DND-41 (cell line): ENCODE results near the gene PIP4P1.
"Not testable (repeated sequence)": the region's sequence is repeated elsewhere in the genome, so short reads cannot be mapped to it uniquely, and the experiment has no call there.

Source experiments
- ATAC-seq: fragments of 200-7000 bp; cut with Tn5 transposase; 3 replicates; pipeline ENCODE4 v1.9.1; 2021; ENCODE audit warnings: low read depth; ENCODE audit not compliant: insufficient read depth
- DNase-seq: peaks from one replicate; pipeline ENCODE4 v3.0.0-alpha.2; 2020
- H2AFZ ChIP-seq: 2 replicates; pipeline ENCODE4 v1.6.0; 2012; ENCODE audit warnings: low read depth, low read length
- H3K27ac ChIP-seq: 2 replicates; pipeline ENCODE4 v1.5.1; 2012; ENCODE audit warnings: low read length, inconsistent platforms
- H3K27me3 ChIP-seq: fragments of 200-600 bp; sonication (generic); 2 replicates; pipeline ENCODE4 v1.6.0; 2012; ENCODE audit warnings: low read length, mild to moderate bottlenecking, inconsistent platforms; ENCODE audit not compliant: insufficient read depth, poor library complexity
- H3K36me3 ChIP-seq: 2 replicates; pipeline ENCODE4 v1.5.1; 2012; ENCODE audit warnings: low read length, inconsistent platforms; ENCODE audit not compliant: insufficient read depth
- H3K4me1 ChIP-seq: 2 replicates; pipeline ENCODE4 v1.5.1; 2012; ENCODE audit warnings: mild to moderate bottlenecking, low read length; ENCODE audit not compliant: insufficient read depth
- H3K4me2 ChIP-seq: 2 replicates; pipeline ENCODE4 v1.6.0; 2012; ENCODE audit warnings: mild to moderate bottlenecking, moderate library complexity, low read length, inconsistent platforms; ENCODE audit not compliant: insufficient read depth
- H3K4me3 ChIP-seq, 2 experiments: fragments of 200-600 bp in 1 of 2; shearing (Covaris generic) in 1 of 2; 2 replicates each; pipeline ENCODE4 v1.5.1; 2012 to 2016; ENCODE audit warnings: inconsistent platforms in 2 of 2, low read length in 2 of 2, mild to moderate bottlenecking in 2 of 2, low read depth in 1 of 2, moderate library complexity in 1 of 2
- H3K79me2 ChIP-seq: 2 replicates; pipeline ENCODE4 v1.6.0; 2012; ENCODE audit warnings: low read length, inconsistent platforms; ENCODE audit not compliant: insufficient read depth
- H3K9ac ChIP-seq: 2 replicates; pipeline ENCODE4 v1.6.0; 2012; ENCODE audit warnings: low read depth, mild to moderate bottlenecking, inconsistent platforms, low read length, moderate library complexity
- H3K9me3 ChIP-seq: 2 replicates; pipeline ENCODE4 v1.5.1; 2012; ENCODE audit warnings: low read length, moderate library complexity, mild to moderate bottlenecking, inconsistent platforms; ENCODE audit not compliant: insufficient read depth, severe bottlenecking
- H4K20me1 ChIP-seq: 2 replicates; pipeline ENCODE4 v1.6.0; 2012; ENCODE audit warnings: low read length; ENCODE audit not compliant: insufficient read depth
- CTCF ChIP-seq: IDR thresholded peaks from 2 replicates; pipeline ENCODE4 v1.5.1; 2012; ENCODE audit warnings: borderline replicate concordance, low read length, moderate library complexity, mild to moderate bottlenecking; ENCODE audit not compliant: poor library complexity, severe bottlenecking; ENCODE audit errors: extremely low read depth
- EZH2 ChIP-seq: IDR thresholded peaks from 3 replicates; pipeline ENCODE4 v1.6.1; 2012; ENCODE audit warnings: borderline replicate concordance, low read depth, mild to moderate bottlenecking, moderate library complexity, low read length, inconsistent platforms; ENCODE audit not compliant: severe bottlenecking

PIP4P1 gene

GRCh38 chr14:20446889-20447288, 14.3 kb downstream of the PIP4P1 start:
- H2AFZ ChIP-seq, result no peak overlapping the region
- no peaks in the 10 kb centered on the region for H3K27me3 ChIP-seq
- no peak overlapping the region for H3K4me2 ChIP-seq
- TF ChIP-seq CTCF (no peak), EZH2 (no peak)
- no peak overlapping the region for H3K9ac ChIP-seq
- H3K4me1 ChIP-seq, result no peaks in the 10 kb centered on the region
- DNase-seq (no peak), ATAC-seq (no peak)
- no peak overlapping the region for H3K4me3 ChIP-seq
- H4K20me1 ChIP-seq, result no peaks in the 10 kb centered on the region
- no peaks in the 10 kb centered on the region for H3K79me2 ChIP-seq
- no peak overlapping the region for H3K27ac ChIP-seq
- peaks cover 61% of the 10 kb centered on the region for H3K36me3 ChIP-seq
- H3K9me3 ChIP-seq, result no peaks in the 10 kb centered on the region

GRCh38 chr14:20443650-20444049, 17.6 kb downstream of the PIP4P1 start:
- H3K4me2 ChIP-seq, H3K27ac ChIP-seq, H3K4me3 ChIP-seq, H3K9me3 ChIP-seq, H3K9ac ChIP-seq, H3K4me1 ChIP-seq, H4K20me1 ChIP-seq, H3K79me2 ChIP-seq, H3K27me3 ChIP-seq, ATAC-seq, H2AFZ ChIP-seq, DNase-seq: not testable (repeated sequence)
- H3K36me3 ChIP-seq, result peaks cover 30% of the 10 kb centered on the region

- H3K4me1 ChIP-seq, result peaks cover 2% of the 10 kb centered on the region; the same call in 1 of the 2 replicates
- no peaks in the 10 kb centered on the region for H3K79me2 ChIP-seq
- no peak overlapping the region for H2AFZ ChIP-seq
- no peak overlapping the region for H3K4me2 ChIP-seq
- no peak overlapping the region for H3K9ac ChIP-seq
- H3K36me3 ChIP-seq, result peaks cover 9% of the 10 kb centered on the region
- DNase-seq (no peak), ATAC-seq (no peak)
- no peak overlapping the region for H3K27ac ChIP-seq
- H4K20me1 ChIP-seq, result no peaks in the 10 kb centered on the region
- H3K9me3 ChIP-seq, result no peaks in the 10 kb centered on the region
- H3K27me3 ChIP-seq, result no peaks in the 10 kb centered on the region
- no peak for TF ChIP-seq CTCF
- no peak for TF ChIP-seq EZH2
- H3K4me3 ChIP-seq, result no peak overlapping the region
Observed at GRCh38 chr14:20441461-20441860, 19.8 kb downstream of the PIP4P1 start.

GRCh38 chr14:20440882-20441281, 20.4 kb downstream of the PIP4P1 start:
- peak overlapping the region; percentile 36; the same call in 1 of the 2 replicates for H2AFZ ChIP-seq
- DNase-seq, result no peak
- H3K36me3 ChIP-seq, result peaks cover 3% of the 10 kb centered on the region
- TF ChIP-seq EZH2 (no peak), CTCF (no peak)
- ATAC-seq, result peak; percentile 48; the same call in 2 of the 3 replicates
- H3K79me2 ChIP-seq, result no peaks in the 10 kb centered on the region
- no peak overlapping the region for H3K4me2 ChIP-seq
- H3K4me1 ChIP-seq, result peaks cover 2% of the 10 kb centered on the region; the same call in 1 of the 2 replicates
- H3K9ac ChIP-seq, result no peak overlapping the region
- H3K9me3 ChIP-seq, result no peaks in the 10 kb centered on the region
- no peaks in the 10 kb centered on the region for H4K20me1 ChIP-seq
- no peak overlapping the region for H3K27ac ChIP-seq
- H3K4me3 ChIP-seq, result no peak overlapping the region
- H3K27me3 ChIP-seq, result no peaks in the 10 kb centered on the region
